ENCODE results near the gene TEX51.

The TEX51 gene

DNA sequence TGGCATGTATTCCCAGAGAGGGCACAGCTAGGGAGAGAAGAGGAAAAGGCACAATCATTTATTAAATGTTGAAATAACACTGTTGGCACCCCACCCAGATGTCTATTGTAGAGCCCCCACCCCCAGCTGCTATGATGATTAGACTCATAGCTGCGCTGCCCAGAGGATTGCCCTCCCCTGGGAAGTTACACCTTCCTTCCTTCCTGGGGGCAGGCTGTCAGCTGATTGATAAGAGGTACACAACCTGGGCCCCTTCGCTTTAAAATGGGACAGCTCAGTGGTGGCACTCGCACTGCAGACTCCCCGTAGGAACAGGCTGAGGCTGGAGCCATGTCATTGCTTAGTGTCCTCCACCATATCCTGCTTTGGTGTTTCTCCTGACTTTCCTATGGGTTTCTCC, 18.1 kb downstream of the TEX51 start:
- H3K4me3 ChIP-seq (ENCODE audit: low read depth in 1 of 2, low read length in 2 of 2): no peak overlapping the region
- H3K27ac ChIP-seq (ENCODE audit: low read length): no peak overlapping the region
- no peaks in the 10 kb centered on the region for H3K36me3 ChIP-seq (ENCODE audit: control insufficient read depth in 1 of 2, insufficient read depth in 2 of 2, low read length in 2 of 2)
- H3K27me3 ChIP-seq (ENCODE audit: low read depth, low read length): no peaks in the 10 kb centered on the region
- no peaks in the 10 kb centered on the region for H3K9me3 ChIP-seq (ENCODE audit: control insufficient read depth in 1 of 2, low read length in 2 of 2)
- H3K4me1 ChIP-seq (ENCODE audit: control insufficient read depth in 1 of 2, insufficient read depth in 2 of 2, low read length in 2 of 2): no peaks in the 10 kb centered on the region

DNA sequence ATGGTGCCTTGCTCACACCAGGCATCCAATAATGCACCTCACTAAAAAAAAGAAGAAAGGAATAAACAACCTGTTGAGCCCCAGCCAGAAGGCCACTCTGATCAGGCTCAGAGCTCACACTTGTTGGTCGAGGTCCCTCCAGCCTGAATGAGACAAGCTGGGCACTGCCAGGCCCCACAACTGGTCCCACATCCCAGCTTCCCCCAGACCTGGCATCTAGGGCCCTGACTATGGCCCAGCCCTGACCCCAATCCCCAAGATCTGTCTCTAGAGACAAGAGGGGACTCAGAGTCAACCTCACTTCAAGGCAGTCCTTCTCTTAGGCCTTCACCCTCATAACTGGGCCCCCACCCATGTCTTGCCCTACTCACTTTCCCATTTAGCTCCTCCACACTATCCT, 22.4 kb downstream of the TEX51 start:
- no peaks in the 10 kb centered on the region for H3K4me1 ChIP-seq (ENCODE audit: control insufficient read depth in 1 of 2, insufficient read depth in 2 of 2, low read length in 2 of 2)
- no peaks in the 10 kb centered on the region for H3K36me3 ChIP-seq (ENCODE audit: control insufficient read depth in 1 of 2, insufficient read depth in 2 of 2, low read length in 2 of 2)
- no peak overlapping the region for H3K27ac ChIP-seq (ENCODE audit: low read length)
- no peaks in the 10 kb centered on the region for H3K9me3 ChIP-seq (ENCODE audit: control insufficient read depth in 1 of 2, low read length in 2 of 2)
- no peaks in the 10 kb centered on the region for H3K27me3 ChIP-seq (ENCODE audit: low read depth, low read length)
- no peak overlapping the region for H3K4me3 ChIP-seq (ENCODE audit: low read depth in 1 of 2, low read length in 2 of 2)

DNA sequence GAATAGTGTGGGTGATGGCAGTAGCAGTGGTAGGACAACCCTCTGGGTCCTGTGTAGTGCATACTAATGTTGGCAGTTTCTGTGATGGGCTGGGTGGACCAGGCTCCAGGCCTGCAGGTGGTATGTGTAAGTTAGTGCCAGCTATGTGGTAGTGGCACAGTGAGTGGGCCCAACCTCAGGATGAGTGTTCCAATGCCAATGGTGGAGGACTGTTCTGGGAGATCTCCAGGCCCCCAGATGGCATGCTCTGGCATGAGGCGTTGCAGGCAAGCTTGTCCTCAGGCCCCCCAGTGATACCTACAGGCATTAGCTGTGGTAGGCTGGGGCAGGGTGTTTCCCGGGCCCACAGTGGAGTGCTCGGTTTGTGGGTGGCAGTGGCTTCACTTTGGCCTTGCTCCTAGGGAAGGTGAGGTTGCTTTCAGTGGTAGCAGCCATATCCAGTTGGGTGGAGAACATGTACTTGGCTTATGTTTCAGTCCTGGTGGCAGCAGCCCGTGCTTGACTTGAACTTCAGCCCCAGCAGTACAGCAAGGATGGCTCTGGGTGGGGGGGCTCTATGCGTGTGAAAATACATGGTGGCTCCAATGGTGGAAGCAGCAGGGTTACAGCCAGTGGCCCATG, 32.4 kb downstream of the TEX51 start:
- Histone ChIP-seq H3K27me3 (ENCODE audit: low read depth, low read length) (no peaks in the 10 kb centered on the region), H3K4me1 (ENCODE audit: control insufficient read depth in 1 of 2, insufficient read depth in 2 of 2, low read length in 2 of 2) (no peaks in the 10 kb centered on the region), H3K4me3 (ENCODE audit: low read depth in 1 of 2, low read length in 2 of 2) (no peak overlapping the region), H3K9me3 (ENCODE audit: control insufficient read depth in 1 of 2, low read length in 2 of 2) (peaks cover 0 to 10% of the 10 kb centered on the region in 2 donors), H3K27ac (ENCODE audit: low read length) (no peak overlapping the region), H3K36me3 (ENCODE audit: control insufficient read depth in 1 of 2, insufficient read depth in 2 of 2, low read length in 2 of 2) (no peaks in the 10 kb centered on the region)

DNA sequence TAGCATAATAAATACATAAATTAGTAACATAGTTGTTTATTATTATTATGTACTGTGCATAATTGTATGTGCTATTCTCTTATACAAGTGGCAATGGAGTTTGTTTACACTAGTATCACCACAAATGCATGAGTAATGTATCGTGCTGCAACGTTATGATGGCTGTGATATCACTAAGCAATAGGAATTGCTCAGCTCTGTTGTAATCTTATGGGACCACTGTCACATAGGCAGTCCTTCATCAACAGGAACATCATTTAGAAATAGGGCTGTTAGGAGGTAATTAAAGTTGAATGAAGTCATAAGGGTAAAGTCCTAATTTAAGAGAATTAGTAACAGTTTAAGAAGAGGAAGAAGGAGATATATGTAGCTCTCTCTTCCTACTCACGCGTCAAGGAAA, 33.8 kb downstream of the TEX51 start:
- no peaks in the 10 kb centered on the region for H3K27me3 ChIP-seq (ENCODE audit: low read depth, low read length)
- no peaks in the 10 kb centered on the region for H3K4me1 ChIP-seq (ENCODE audit: control insufficient read depth in 1 of 2, insufficient read depth in 2 of 2, low read length in 2 of 2)
- H3K9me3 ChIP-seq (ENCODE audit: control insufficient read depth in 1 of 2, low read length in 2 of 2): peaks cover 0 to 10% of the 10 kb centered on the region in 2 donors
- no peak overlapping the region for H3K4me3 ChIP-seq (ENCODE audit: low read depth in 1 of 2, low read length in 2 of 2)
- H3K27ac ChIP-seq (ENCODE audit: low read length): no peak overlapping the region
- H3K36me3 ChIP-seq (ENCODE audit: control insufficient read depth in 1 of 2, insufficient read depth in 2 of 2, low read length in 2 of 2): no peaks in the 10 kb centered on the region

DNA sequence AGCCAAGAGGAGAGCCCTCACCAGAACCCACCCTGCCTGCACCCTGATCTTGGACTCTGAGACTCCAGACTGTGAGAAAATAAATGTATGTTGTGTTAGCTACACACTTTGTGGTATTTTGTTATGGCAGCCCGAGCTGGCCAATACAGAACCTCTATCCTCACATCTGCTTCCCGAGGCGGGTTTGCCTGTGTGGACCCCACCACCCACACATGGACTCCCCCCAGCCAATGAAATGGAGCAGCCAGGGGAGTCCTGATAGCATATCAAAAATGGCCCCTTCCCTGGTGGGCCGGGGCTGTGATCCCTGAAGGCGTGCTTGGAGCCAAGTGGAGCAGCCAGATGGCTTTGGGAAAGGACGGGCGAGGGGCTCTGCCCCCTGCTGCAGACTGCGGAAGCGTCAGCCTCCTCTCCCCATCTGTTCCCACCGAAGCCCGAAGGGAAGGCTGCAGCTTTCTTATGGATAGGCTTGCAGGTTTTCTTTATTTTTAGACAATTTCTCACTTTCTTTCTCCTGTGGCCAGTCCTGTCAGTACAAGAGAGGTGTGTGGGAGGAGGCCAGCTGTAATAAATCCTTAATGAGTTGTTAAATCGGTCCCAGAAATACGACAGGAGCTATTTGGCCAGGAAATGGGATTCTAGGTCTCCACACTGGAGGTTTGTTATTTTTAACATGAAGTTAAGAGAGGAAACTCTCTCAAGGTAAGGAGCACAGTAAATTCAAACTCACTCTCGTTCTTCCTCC, 34.4 kb downstream of the TEX51 start:
- no peaks in the 10 kb centered on the region for H3K36me3 ChIP-seq (ENCODE audit: control insufficient read depth in 1 of 2, insufficient read depth in 2 of 2, low read length in 2 of 2)
- H3K9me3 ChIP-seq (ENCODE audit: control insufficient read depth in 1 of 2, low read length in 2 of 2): peaks cover 0 to 10% of the 10 kb centered on the region in 2 donors
- no peak overlapping the region for H3K4me3 ChIP-seq (ENCODE audit: low read depth in 1 of 2, low read length in 2 of 2)
- no peak overlapping the region for H3K27ac ChIP-seq (ENCODE audit: low read length)
- no peaks in the 10 kb centered on the region for H3K4me1 ChIP-seq (ENCODE audit: control insufficient read depth in 1 of 2, insufficient read depth in 2 of 2, low read length in 2 of 2)
- no peaks in the 10 kb centered on the region for H3K27me3 ChIP-seq (ENCODE audit: low read depth, low read length)

DNA sequence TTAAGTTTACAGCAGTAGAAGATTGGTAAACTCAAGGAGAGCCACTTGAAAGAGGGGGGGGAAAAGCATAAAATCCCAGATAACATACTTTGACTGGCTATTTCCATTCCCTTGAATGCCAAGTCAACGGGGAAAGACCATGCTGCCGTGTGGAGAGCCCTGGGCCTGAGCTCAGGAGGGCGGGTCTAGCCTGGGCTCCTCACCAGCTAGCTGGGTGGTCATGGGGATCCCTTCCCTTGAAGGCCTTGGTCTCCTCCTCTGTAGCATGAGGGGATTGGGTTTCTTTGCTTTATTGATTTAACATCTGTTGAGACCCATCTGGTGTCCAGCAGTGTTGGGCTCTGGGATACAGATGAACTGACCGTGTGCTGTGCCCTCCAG, 35.0 kb downstream of the TEX51 start:
- Histone ChIP-seq H3K4me1 (ENCODE audit: control insufficient read depth in 1 of 2, insufficient read depth in 2 of 2, low read length in 2 of 2) (no peaks in the 10 kb centered on the region), H3K4me3 (ENCODE audit: low read depth in 1 of 2, low read length in 2 of 2) (no peak overlapping the region), H3K27me3 (ENCODE audit: low read depth, low read length) (no peaks in the 10 kb centered on the region), H3K36me3 (ENCODE audit: control insufficient read depth in 1 of 2, insufficient read depth in 2 of 2, low read length in 2 of 2) (no peaks in the 10 kb centered on the region), H3K9me3 (ENCODE audit: control insufficient read depth in 1 of 2, low read length in 2 of 2) (peaks cover 0 to 10% of the 10 kb centered on the region in 2 donors), H3K27ac (ENCODE audit: low read length) (no peak overlapping the region)

DNA sequence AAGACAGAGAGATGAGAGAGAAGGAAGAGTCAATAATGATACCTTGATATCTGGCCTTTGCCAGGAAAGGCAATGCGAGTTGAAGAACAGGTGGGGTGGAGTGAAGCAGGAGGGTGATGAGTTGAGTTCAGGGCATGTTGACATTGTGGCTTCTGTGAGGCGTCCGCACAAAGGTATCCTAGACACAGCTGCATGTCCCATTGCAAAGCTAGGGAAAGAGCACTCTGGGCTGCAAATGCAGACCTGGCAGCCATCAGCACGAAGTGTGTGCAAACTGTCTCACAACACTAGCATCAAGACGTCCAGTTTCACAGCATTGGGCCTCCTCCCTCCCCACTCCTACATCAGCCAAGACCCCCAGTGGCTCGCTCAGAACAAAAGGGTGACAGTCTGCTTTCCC, 36.1 kb downstream of the TEX51 start:
- Histone ChIP-seq H3K4me1 (ENCODE audit: control insufficient read depth in 1 of 2, insufficient read depth in 2 of 2, low read length in 2 of 2) (no peaks in the 10 kb centered on the region), H3K36me3 (ENCODE audit: control insufficient read depth in 1 of 2, insufficient read depth in 2 of 2, low read length in 2 of 2) (no peaks in the 10 kb centered on the region), H3K9me3 (ENCODE audit: control insufficient read depth in 1 of 2, low read length in 2 of 2) (peaks cover 0 to 7% of the 10 kb centered on the region in 2 donors), H3K27me3 (ENCODE audit: low read depth, low read length) (no peaks in the 10 kb centered on the region), H3K4me3 (ENCODE audit: low read depth in 1 of 2, low read length in 2 of 2) (no peak overlapping the region), H3K27ac (ENCODE audit: low read length) (no peak overlapping the region)

DNA sequence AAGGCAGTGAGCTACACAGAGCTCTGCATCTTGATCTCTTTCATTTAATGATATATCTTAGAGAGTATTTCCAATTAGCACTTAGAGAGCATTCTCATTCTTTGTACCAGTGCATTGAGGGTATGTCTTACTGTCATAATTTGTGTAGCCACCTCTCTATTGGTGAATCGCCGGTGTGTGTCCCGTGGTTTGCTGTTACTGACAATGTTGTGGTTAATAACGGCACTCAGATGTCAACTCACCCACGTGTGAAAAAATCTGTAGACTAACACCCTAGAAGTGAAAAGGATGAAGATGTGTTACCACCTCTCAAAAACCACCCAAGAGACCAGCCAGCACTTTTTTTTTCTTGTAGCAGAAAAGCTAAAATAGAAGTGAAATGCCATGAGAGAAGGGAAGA, 37.1 kb downstream of the TEX51 start:
- Histone ChIP-seq H3K4me3 (ENCODE audit: low read depth in 1 of 2, low read length in 2 of 2) (no peak overlapping the region), H3K27me3 (ENCODE audit: low read depth, low read length) (no peaks in the 10 kb centered on the region), H3K9me3 (ENCODE audit: control insufficient read depth in 1 of 2, low read length in 2 of 2) (peaks cover 0 to 2% of the 10 kb centered on the region in 2 donors), H3K4me1 (ENCODE audit: control insufficient read depth in 1 of 2, insufficient read depth in 2 of 2, low read length in 2 of 2) (no peaks in the 10 kb centered on the region), H3K27ac (ENCODE audit: low read length) (no peak overlapping the region), H3K36me3 (ENCODE audit: control insufficient read depth in 1 of 2, insufficient read depth in 2 of 2, low read length in 2 of 2) (no peaks in the 10 kb centered on the region)

DNA sequence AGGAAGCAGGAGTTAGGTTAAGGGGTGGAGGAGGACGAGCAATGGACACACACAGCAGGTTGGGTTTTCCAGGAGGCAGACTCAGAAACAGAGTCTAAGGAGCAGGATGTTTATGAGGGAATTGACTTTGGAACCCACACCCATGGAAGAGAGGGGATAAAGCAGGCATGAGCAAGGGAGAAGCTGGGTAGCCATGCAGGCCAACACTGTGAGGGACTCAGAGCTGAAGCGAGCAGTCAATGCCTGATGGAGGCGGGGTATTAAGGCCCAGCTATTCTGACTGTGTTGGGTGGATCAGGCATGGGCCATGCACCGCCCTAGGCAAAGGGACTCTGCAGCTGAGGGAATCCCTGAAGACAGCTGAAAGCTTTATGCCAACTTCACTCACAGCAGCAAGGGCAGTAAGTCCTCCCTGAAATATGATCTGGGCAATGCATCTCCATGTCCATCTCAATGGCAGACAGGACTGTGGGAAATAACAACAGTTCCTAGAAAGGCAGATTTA, 37.6 kb downstream of the TEX51 start:
- no peaks in the 10 kb centered on the region for H3K4me1 ChIP-seq (ENCODE audit: control insufficient read depth in 1 of 2, insufficient read depth in 2 of 2, low read length in 2 of 2)
- no peak overlapping the region for H3K27ac ChIP-seq (ENCODE audit: low read length)
- no peaks in the 10 kb centered on the region for H3K9me3 ChIP-seq (ENCODE audit: control insufficient read depth in 1 of 2, low read length in 2 of 2)
- no peak overlapping the region for H3K4me3 ChIP-seq (ENCODE audit: low read depth in 1 of 2, low read length in 2 of 2)
- no peaks in the 10 kb centered on the region for H3K36me3 ChIP-seq (ENCODE audit: control insufficient read depth in 1 of 2, insufficient read depth in 2 of 2, low read length in 2 of 2)
- no peaks in the 10 kb centered on the region for H3K27me3 ChIP-seq (ENCODE audit: low read depth, low read length)

DNA sequence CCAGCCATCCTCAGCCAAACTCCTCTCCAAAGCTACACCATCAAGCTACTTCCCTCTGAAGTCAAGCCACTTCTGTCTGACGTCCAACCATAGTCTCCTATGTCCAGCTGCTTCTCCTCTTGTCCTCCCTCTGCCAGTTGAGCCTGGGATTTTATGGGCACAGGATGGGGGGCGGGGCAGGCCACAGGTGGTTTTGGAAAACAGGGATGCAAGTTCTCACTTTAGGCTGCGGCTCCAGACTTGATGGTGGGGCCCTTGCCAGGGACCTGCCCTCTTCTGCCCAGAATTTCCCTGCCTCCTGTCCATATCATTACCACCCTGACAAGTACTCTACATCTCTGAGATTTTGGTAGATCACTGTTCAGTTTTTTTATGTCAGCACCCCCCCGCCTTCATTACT, 41.6 kb downstream of the TEX51 start:
- Histone ChIP-seq H3K9me3 (ENCODE audit: control insufficient read depth in 1 of 2, low read length in 2 of 2) (no peaks in the 10 kb centered on the region), H3K27me3 (ENCODE audit: low read depth, low read length) (no peaks in the 10 kb centered on the region), H3K27ac (ENCODE audit: low read length) (no peak overlapping the region), H3K4me3 (ENCODE audit: low read depth in 1 of 2, low read length in 2 of 2) (no peak overlapping the region), H3K4me1 (ENCODE audit: control insufficient read depth in 1 of 2, insufficient read depth in 2 of 2, low read length in 2 of 2) (no peaks in the 10 kb centered on the region), H3K36me3 (ENCODE audit: control insufficient read depth in 1 of 2, insufficient read depth in 2 of 2, low read length in 2 of 2) (no peaks in the 10 kb centered on the region)

DNA sequence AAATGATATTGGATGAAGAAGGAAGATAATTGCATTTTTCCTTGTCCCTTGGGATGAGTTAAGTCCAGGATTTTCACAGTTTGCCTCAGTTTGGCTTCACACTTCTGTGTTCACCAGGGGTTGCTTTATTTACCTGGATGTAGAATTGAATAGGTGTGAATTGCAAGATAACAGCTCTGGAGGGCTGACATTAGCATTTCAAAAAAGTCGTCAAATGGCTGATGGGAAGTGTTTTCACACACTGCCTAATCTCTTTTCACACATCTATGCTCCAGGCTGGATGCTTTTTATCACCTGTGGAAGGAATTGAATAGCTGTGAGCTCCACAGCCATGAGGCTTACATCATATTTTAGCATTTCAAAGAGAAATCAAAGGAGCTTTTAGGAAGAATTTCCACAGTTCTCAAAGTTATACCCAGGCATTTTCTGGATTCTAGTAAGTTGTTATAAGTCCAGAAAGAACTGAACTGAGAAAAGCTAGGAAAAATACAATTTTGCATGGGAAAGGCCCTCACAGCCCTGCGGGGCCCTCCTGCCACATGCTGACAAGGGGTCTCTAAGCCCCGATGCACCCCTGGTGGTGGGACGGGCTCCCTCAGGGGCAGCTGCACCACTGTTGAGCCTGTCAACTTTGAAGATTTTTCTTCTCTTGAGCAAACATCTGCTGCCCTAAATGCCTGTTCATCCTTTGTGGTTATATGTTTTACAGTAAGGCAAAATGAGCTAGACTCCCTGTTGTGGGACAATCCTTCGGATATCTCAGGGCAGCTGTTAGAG, 43.9 kb downstream of the TEX51 start:
- no peak overlapping the region for H3K4me3 ChIP-seq (ENCODE audit: low read depth in 1 of 2, low read length in 2 of 2)
- H3K36me3 ChIP-seq (ENCODE audit: control insufficient read depth in 1 of 2, insufficient read depth in 2 of 2, low read length in 2 of 2): no peaks in the 10 kb centered on the region
- no peaks in the 10 kb centered on the region for H3K27me3 ChIP-seq (ENCODE audit: low read depth, low read length)
- no peaks in the 10 kb centered on the region for H3K9me3 ChIP-seq (ENCODE audit: control insufficient read depth in 1 of 2, low read length in 2 of 2)
- H3K4me1 ChIP-seq (ENCODE audit: control insufficient read depth in 1 of 2, insufficient read depth in 2 of 2, low read length in 2 of 2): no peaks in the 10 kb centered on the region
- no peak overlapping the region for H3K27ac ChIP-seq (ENCODE audit: low read length)
